Osteocyte (in vitro differentiated cells): ENCODE data around the gene POLR3F. TPM values are rescaled to one million over a fixed set of nuclear protein-coding genes. Genes with fewer than 3 reads are reported as not detected.

Source experiments
- DNase-seq: peaks from one replicate; pipeline ENCODE4 v3.0.0; 2021; ENCODE audit warnings: mixed read lengths; ENCODE audit not compliant: unreplicated experiment; ENCODE audit errors: extremely low spot score
- H3K27ac Mint-ChIP-seq: one replicate; pipeline ENCODE4 v1.8.0; 2021; ENCODE audit warnings: mild to moderate bottlenecking, mixed read lengths; ENCODE audit not compliant: unreplicated experiment
- H3K27me3 Mint-ChIP-seq: one replicate; pipeline ENCODE4 v1.8.0; 2021; ENCODE audit warnings: mixed read lengths; ENCODE audit not compliant: unreplicated experiment
- H3K36me3 Mint-ChIP-seq: one replicate; pipeline ENCODE4 v1.8.0; 2021; ENCODE audit warnings: mixed read lengths; ENCODE audit not compliant: unreplicated experiment
- H3K4me1 Mint-ChIP-seq: one replicate; pipeline ENCODE4 v1.8.0; 2021; ENCODE audit warnings: mixed read lengths; ENCODE audit not compliant: unreplicated experiment
- H3K4me3 Mint-ChIP-seq: one replicate; pipeline ENCODE4 v1.8.0; 2021; ENCODE audit warnings: mild to moderate bottlenecking, moderate library complexity, mixed read lengths; ENCODE audit not compliant: unreplicated experiment
- H3K9me3 Mint-ChIP-seq: one replicate; pipeline ENCODE4 v1.8.0; 2021; ENCODE audit warnings: mixed read lengths; ENCODE audit not compliant: unreplicated experiment
- CTCF ChIP-seq: fragments of 200-600 bp; sonication (generic); IDR thresholded peaks from 2 replicates; pipeline ENCODE4 v1.5.0; 2021; ENCODE audit warnings: antibody characterized with exemption, mild to moderate bottlenecking, moderate library complexity
- long read RNA-seq: library from polyadenylated mRNA; unstranded; transcript quantifications from one replicate; pipeline ENCODE4 v2.0.0, GENCODE V29; 2021
- total RNA-seq: library from RNA; stranded (reverse); gene quantifications from 2 replicates; pipeline ENCODE4 v1.2.1, GENCODE V29; 2021

The POLR3F gene
- 9.4 and 9.5 TPM in 2 replicates for total RNA-seq
- long read RNA-seq, transcript POLR3F-201 (9 exons, 2,416 nt): major isoform, 88 of 109 reads
- long read RNA-seq, partial matches to known transcripts: 1 of 109 reads
- long read RNA-seq, other reads (novel, unspliced or antisense): 15 of 109 reads

- peak; percentile 98 for DNase-seq
- no peaks in the 10 kb centered on the region for H3K36me3 Mint-ChIP-seq
- peak within 1 kb of the TSS; percentile 99 for H3K27ac Mint-ChIP-seq
- H3K27me3 Mint-ChIP-seq: no peaks in the 10 kb centered on the region
- H3K4me1 Mint-ChIP-seq: peaks cover 26% of the 10 kb centered on the region
- TF ChIP-seq CTCF: no peak
- no peaks in the 10 kb centered on the region for H3K9me3 Mint-ChIP-seq
- peak within 1 kb of the TSS; percentile 99 for H3K4me3 Mint-ChIP-seq
Observed at GRCh38 chr20:18466894-18467730, at the start of gene POLR3F, which contains the start of gene DZANK1. TSS of gene POLR3F (plus strand) at chr20:18467390. CDS start at chr20:18467507, 117 bp downstream. TSS of gene DZANK1 (minus strand) at chr20:18467030. CDS start at chr20:18465358, 1,672 bp downstream.

GRCh38 chr20:18421608-18422007 is 45.6 kb upstream of the POLR3F start:
- TF ChIP-seq CTCF: no peak
- H3K27me3 Mint-ChIP-seq: no peaks in the 10 kb centered on the region
- no peaks in the 10 kb centered on the region for H3K36me3 Mint-ChIP-seq
- peak; percentile 38 for DNase-seq
- no peak overlapping the region for H3K27ac Mint-ChIP-seq
- no peak overlapping the region for H3K4me3 Mint-ChIP-seq
- H3K9me3 Mint-ChIP-seq: no peaks in the 10 kb centered on the region
- peaks cover 8% of the 10 kb centered on the region for H3K4me1 Mint-ChIP-seq

- Mint-ChIP-seq H3K36me3 (no peaks in the 10 kb centered on the region), H3K4me1 (peaks cover 13% of the 10 kb centered on the region), H3K27me3 (no peaks in the 10 kb centered on the region), H3K9me3 (no peaks in the 10 kb centered on the region), H3K4me3 (no peak overlapping the region), H3K27ac (no peak overlapping the region)
- no peak for TF ChIP-seq CTCF
- DNase-seq: no peak
Observed at GRCh38 chr20:18427214-18427613, 40.0 kb upstream of the POLR3F start.

- no peak overlapping the region for H3K4me3 Mint-ChIP-seq
- peak; percentile 68 for DNase-seq
- H3K9me3 Mint-ChIP-seq: no peaks in the 10 kb centered on the region
- TF ChIP-seq CTCF: no peak
- peaks cover 13% of the 10 kb centered on the region for H3K4me1 Mint-ChIP-seq
- no peaks in the 10 kb centered on the region for H3K36me3 Mint-ChIP-seq
- H3K27ac Mint-ChIP-seq: no peak overlapping the region
- no peaks in the 10 kb centered on the region for H3K27me3 Mint-ChIP-seq
Observed at GRCh38 chr20:18428490-18429173, 38.6 kb upstream of the POLR3F start.
